Stimulated activated CD4-positive, alpha-beta T cell treated with anti-CD3 and anti-CD28 coated beads, Interleukin-1b, Interleukin-23, amount 100 ng/mL, for 1 hour (primary cell): ENCODE results near the gene DNMT3A.

Experiments used
- DNase-seq, 2 donors: peaks; one replicate each; pipeline ENCODE4 v3.0.0-alpha.2; 2020; ENCODE audit warnings: low read depth in 2 of 2

Gene DNMT3A

DNA sequence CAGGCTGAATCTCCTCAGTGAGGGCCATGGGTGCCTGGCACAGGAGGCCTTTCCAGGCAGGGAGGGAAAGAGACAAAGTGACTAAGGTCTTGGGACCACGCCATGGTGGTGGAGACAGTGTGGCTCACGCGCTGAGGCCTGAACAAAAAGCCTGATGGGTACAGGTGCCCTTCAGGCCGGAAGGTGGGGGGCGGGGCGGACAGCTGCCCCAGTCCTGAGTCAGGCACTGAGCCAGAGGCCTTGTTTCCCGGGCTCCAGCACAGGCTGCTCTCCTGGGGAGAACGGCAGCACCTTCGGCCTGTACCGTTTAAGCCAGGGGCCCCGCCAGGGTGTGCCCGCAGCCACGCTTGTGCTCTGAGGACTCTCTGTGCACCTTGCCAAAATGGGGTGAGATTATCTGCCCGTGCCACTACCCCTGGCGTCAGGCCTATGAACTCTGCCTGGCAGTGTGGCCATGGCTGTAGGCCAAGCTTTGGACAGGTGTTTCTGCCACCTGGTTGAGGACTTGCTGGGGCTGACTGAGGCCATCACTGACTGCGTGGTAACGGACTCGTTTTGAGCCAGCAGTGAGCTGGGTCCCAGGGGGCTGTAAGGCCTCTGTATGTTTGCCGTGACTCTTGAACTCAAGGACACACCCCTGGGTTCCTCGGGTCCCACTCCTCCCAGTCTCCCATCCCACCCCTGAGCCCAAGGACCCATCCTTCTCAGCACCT, 31.7 kb upstream of the DNMT3A start:
- no peak for DNase-seq

DNA sequence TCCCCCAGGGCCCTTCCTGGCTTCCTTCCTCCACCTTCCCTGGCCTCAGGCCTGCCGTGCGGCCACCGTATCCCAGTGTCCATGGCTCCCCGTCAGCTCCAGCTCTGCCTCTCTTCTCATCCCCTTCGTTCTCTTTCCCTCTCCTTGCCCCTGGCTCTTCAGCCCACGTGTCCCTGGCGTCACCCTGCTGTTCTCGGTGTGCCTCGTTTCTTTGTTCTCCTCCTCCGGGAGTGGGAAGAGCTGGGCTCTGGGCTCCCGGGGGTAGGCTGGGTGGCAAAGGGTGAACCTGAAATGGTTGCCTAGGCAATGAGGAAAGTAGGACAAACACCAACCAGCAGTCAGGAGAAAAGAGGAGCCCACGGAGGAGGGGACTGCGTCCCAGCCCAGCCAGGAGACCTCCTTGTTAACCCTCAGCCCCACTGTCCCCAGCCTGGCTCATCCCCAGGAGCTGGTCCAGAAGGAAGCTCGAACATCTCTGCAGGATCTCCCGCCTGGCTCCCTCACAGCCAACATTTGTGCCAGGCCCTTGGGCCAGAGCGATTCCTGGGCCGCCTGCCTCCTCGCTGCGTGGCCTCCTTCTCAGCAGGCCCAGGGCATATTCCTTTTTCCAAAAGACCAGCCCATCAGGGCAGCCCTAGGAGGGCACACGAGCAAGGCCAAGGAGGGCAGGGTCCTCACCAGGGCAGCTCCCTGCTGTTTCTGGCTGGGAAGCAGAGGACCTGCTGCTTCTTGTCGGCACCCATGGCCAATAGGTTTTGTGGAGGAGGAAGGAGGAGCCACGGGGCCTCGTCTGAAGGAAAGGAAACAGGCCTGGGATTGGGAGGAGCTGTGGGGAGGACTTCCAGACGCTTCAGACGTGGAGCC, 30.9 kb upstream of the DNMT3A start:
- no peak for DNase-seq

DNA sequence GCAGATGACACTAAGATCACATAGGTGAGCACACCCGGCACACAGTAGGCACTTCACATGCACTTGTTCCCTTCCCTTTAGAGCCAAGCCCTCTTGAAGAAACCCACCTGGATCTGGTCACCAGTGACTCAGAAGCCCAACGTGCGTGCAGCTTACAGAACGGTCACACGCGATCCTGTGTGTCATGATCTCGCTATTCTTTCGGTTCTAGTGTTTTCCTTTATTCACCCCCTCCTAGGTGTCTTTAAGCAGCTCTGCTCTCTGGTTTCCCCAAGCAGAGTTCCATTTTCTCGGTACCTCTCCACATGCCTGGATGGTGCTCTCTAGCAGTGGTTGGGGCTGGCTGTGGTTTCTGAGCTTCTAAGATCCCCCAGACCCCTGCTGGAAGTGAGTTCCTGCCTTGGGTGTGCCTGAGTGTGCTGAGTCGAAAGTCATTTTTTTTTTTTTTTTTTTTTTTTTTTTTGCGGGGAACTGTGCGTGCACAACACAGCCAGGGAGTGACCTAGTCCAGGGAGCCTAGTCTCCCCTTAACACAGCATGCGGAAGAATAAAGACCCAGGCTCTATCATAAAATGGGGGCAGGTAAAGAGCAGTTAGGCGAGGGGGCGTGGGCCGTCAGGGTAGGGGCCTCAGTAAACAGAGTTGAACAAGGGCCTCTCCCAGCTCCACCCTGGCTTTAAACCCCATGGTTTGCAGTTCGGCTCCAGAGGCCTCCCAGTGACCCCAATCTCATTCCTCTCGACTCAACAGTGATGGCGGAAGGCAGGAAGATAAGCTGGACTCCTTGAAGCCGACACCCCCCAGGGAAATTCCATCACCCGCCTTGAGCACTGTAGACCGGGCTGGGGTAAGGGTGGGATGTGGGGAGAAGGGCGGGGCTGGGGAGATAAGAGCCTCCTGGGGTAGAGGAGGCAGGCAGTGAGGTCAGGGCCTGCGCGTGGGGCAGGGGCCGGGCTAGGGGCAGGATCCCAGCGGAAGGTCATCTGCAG, 29.8 kb upstream of the DNMT3A start:
- no peak for DNase-seq

DNA sequence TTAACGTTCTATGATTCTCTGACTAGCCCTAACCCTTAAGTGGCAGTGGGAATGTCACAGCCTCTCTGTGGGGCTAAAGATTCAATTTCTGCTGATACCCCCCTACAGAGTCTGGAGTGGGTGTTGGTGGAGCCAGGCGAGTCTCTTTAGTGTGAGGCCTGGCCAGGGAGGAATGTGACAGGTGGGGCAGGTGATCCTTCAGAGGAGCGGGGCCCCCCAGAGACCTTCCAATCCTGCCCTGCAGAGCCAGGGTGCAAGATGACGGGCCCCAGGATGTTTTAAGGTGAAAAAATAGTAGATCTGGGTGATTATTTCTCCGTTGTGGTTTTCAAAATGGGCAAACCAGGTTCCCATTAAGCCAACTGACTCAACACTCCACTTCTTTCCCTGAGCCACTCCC, 28.2 kb upstream of the DNMT3A start:
- DNase-seq = no peak

DNA sequence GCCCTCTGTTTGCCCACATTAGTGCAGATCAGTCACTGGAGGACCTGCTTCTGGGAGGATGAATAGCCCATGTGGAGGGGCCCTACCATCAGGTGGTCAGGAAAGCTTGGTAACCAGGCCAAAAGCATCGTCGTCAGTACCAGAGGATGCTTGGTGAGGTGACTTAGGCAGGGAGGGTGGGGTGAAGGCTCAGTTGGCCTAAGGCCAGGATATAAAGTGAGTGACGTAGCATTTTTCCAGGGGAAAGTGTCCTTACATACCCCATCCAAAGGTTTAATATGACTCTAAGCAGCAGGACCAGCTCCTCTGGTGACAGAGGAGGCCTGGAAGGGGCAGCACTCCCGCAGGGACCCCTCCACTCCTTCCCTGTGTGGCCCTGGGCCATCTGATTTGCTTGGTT, 27.7 kb upstream of the DNMT3A start:
- no peak for DNase-seq

DNA sequence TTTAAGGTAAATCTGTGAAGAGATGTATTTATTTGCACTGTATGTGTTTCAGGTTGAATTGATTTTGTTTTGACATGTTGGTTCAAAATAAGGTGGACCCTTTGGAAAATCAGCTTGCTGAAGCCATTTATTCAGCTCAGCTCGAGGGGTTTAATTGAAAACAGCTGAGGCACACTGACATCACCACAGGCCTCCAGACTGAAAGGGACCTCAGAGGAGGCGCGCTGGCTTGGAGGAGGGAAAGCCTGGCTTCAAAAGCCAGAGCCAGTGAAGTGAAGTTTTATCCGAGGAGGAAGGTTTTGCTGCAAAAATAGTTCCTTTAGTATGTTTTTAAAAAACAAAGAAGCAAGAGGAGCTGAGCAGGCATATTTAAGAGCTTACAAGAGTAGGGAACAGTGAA, 26.9 kb upstream of the DNMT3A start:
- DNase-seq = no peak

DNA sequence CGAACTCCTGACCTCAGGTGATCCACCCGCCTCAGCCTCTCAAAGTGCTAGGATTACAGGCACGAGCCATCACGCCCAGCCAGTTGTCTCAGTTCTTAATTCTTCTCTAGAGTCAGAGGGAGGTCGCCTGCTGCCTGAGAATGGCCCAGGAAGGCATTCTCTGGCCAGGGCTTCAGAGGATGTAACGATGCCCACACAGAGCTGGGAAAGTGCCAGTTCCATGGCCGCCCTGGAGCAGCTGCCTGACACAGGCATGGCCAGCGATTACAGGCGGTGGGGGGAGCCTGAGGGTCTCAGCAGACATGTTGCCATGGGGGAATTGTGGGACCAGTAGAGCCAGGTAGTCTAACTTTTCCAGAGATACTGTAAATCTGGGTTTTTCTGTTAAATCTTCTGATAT, 25.6 kb upstream of the DNMT3A start:
- no peak for DNase-seq

DNA sequence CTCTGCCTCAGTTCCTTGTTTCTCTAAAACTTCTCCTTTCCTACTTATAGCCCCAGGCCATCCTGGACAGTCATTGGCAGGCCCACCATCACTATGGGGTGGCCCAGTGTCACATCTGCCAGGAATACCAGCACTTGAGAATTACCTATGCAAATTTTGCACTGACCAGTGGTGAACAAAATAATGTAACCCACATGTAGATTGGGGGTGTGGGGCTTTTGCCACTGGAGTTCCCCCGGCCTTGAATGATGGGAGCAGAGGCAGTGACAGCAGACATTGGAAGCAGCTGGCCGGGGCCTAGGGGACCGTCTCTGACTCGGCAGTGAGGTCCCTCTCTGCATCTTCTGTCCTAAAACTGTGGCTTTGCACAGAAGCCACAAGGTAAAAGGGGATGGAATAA, 24.9 kb upstream of the DNMT3A start:
- no peak for DNase-seq

DNA sequence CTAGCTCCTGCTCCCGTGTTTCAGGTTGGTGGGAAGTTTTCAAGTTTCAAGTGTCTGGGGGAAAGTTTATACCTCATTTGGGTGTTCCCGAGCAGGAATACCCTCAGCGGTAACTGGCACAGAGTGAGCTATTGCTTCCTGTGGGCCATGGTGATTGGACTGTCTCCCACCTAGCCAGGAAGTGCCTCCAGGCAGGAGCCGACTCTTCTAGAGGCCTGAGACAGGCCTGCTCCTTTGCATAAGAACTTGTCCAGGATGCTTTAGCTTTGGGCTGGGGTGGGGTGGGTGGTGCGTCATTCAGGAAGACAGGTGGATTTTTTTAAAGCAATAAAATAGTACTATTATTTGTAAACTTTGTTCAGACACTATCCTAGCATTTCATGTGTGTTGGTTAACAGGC, 23.5 kb upstream of the DNMT3A start:
- no peak for DNase-seq

DNA sequence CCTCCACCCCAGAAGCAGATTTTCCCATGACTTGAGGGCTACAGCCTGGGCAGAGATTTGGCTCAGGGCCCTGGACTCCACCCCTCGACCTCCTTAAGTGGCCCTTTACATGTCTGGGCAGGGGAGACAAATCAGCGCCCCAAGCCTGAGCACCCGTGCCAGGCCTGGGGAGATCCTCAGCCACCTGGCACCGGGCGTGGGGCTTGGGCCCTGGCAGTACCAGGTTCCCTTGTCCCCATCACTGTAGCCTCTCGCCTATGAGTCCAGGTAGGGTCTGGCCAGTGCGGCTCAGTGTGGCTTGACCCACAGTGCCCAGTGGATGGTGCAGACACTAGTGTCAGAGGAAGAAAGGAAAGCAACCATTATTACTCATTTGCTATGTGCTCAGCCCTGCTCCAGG, 22.0 kb upstream of the DNMT3A start:
- no peak for DNase-seq

DNA sequence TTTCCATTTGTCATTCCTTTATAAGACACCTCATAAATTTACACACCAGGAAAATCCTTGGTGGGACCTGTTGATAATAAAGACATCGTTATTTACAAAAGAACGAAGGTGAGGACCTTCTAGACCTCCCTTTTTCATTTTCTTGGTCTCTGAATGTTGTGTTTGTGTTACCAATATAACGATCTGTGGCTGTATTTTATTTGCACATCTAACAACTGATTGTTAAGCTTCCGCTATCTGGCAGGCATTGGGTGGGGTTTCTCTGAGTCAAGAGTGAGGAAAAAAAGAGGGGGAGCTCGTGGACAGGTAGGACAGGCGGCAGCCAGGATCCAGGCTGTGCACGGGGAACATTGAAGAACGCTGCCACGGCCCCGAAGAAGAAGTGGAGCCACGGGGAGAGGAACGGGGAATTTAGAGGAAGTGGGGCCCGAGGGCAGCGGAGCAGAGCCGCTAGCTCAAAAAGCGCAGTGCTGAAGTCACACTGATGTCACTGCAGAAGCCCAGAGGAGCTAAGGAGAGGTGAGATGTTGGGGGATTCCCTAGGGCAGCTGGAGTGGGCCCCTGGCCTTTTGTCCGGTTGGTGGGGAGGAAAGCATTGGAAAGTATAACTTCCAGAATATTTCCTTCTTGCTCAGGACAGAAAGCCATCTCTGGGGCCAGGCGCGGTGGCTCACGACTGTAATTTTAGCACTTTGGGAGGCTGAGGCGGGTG, 20.9 kb upstream of the DNMT3A start:
- DNase-seq = peak in 1 of 2 donors; percentile 28

DNA sequence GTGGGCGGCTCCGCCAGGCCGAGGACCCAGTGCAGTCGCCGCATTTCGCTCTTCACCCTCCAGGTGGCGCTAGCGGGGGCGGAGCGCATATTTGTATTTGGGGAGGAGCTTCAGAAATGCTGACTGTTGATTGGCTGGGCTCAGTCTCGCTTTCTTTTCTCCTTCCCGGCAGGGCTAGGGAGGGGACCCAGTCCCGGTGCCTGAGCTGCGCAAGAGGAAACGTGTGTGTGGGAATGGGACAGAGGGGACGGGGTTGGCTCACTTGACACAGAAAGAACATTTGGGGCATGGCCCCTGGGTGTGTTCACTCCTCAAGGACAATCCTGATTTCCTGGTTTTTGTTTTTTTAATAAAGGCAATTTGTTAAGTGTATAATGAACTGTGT, 20.3 kb upstream of the DNMT3A start:
- peak; percentile 91 to 94 for DNase-seq

DNA sequence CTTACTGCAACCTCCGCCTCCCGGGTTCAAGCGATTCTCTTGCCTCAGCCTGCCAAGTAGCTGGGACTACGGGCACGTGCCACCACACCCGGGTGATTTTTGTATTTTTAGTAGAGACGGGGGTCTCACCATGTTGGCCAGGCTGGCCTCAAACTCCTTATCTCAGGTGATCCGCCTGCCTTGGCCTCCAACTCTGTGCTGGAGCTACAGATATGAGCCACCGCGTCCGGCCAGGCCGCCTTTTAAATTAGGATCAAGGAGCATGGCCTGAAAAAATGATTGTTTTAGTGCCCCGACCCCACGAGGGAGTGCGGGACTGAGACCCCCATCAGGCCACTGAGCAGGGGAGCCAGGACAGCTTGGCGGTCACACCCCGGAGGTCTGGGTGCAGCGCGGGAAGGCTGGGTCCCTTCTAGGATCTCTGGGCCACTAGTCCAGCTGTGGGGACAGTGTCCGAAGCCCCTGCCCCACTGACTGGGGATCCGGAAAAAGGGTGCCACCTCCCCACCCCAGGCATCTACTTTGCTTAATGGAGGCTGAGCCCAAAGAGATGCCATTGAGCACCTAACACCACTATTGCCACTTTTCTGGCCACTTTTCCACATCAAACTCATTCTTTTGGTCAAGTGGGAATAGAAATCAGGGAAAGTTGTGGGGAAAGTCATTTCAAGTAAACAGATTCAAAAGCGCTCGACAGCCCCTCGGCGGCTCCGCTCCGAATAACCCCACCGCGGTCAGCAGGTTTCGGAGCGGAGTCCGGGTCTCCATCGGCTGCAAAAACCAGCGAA, 19.7 kb upstream of the DNMT3A start:
- DNase-seq = no peak

DNA sequence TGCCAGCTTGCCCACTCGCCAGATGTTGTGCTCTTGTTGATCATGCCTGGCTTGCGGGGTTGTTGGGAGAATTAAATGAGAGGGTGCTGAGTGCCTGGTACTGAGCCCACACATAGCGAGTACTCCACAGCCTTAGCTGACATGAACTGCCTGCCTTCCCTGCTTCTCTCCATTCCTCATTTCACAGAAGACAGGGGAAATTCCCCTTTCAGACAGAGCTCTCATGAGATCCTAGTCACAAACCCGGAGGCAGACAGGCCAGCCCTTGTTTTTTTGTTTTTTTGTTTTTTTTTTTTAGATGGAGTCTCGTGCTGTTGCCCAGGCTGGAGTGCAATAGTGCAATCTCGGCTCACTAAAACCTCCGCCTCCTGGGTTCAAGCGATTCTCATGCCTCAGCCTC, 17.1 kb upstream of the DNMT3A start:
- no peak for DNase-seq

DNA sequence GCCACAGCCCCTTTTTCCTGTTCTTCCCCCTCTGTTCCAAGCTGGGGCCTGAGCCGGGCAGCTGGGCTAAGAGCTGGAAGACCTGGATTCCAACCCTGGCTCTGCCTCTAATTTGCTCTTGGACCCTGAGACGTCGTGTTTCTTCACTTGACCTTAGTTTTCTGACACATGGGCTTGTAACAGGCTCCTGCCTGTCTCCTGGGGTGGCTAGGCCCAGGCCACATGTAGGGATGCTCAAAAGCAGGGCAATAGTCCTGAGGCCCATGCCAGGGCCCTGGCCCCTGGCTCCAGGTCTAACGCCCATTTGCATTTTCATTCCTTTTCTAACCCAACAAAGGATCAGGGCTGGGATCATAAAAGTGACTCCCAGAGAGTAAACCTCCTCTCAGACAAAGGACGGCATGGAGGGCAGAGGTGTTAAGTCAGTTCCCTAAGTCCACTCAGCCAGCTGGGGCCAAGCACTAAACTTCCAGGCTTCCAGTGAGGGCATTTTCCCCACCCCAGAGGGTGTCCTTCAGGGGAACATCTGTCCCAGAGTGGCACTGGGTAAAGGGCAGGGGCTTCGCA, 16.6 kb upstream of the DNMT3A start:
- DNase-seq = no peak

DNA sequence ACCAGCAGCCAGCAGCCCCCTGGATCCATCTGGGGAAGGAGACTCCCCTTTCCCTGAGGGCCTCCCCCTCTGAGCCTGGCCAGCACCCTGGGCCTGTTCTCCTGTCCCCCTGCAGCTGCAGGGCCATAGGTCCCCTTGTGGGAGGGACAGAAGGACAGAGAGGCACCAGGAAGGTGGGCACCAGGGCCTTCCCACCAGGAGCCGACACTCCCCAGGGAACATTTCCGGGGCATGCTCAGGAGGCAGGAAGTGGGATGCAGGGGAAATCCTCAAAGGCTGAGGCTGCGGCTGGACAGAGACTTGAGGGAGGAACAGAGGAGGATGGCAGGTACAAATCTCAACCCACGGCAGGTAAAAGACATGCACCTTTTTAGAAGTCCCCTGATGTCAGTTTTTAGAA, 14.4 kb upstream of the DNMT3A start:
- DNase-seq = no peak

DNA sequence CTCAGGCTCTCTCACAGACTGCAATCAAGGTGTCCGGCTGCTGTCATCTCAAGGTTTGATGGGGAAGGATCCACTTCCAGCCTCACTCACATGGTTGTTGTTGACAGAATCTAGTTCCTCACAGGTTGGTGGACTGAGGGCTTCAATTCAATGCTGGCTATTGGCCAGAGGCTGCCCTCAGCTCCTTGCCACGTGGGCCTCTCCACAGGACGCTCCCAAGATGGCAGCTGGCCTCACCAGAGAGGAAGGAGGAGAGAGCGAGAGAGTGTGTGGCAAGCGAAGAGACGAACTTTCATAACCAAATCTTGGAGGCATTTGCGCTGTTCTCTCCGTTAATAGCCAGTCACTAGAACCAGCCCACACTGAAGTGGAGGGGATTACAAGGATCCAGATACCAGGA, 13.5 kb upstream of the DNMT3A start:
- DNase-seq = no peak

DNA sequence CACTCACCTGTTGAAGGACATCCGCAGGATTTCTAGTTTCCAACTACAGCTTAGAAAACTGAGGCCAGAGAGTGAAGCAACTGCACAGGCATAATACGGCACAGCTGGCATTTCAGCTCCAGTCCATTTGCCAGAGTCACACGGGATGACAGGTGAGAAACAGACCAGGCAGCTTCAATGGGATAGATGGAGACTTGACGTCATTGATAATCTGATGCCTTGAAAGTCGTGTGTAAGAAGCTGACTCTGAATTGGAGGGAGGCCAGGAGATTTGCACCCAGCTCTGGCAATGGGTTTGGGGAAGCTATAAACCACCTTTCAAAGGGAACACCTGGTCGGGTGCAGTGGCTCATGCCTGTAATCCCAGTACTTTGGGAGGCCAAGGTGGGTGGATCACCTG, 12.4 kb upstream of the DNMT3A start:
- DNase-seq = no peak

DNA sequence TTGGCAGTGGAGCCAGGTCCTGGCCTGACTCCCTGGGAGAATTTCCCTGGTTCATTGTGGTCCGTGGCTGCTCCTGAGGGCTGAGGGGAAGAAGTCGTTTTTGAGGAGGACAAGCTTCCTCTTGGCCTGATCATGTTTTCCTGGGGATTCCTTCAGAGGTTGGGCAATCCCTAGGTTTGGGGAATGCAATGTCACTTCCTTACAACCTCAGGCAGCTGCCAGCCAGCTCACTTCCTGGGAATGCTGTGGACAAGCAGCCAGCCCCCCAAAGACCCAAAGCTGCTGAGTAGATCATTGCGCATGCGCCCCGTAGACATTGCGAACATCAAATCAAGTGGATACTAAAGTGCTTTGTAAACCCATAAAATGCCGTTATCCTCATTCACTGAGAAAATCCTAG, 7.7 kb upstream of the DNMT3A start:
- no peak for DNase-seq

DNA sequence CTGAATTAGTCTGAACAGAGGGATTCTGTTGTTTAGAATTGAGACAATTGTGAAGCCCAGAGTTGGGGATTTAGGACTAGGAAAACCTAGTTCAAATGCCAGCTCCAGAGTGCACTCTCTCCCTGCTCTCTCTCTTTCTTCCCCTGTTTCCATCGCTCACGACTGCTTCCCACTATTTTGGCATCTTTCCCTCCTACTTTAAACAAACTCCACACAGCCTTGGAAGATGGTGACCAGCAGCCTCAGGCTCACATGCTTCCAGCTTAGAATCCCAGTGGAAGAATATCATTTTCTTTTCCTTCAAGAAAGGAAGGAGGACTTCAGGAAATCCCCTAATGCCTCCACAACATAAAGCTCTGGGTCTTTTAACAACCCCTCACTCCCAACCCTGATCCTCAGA, 6.1 kb upstream of the DNMT3A start:
- no peak for DNase-seq
